HCT116 (cell line): ENCODE results near the gene ICE1. TPM values are rescaled to one million over a fixed set of nuclear protein-coding genes. Genes with fewer than 3 reads are reported as not detected.
"Not testable (repeated sequence)": the region's sequence is repeated elsewhere in the genome, so short reads cannot be mapped to it uniquely, and the experiment has no call there.

ENCODE experiments used
- ATAC-seq: fragments of 200-7000 bp; cut with Tn5 transposase; 2 replicates; pipeline ENCODE4 v1.9.1; 2020; ENCODE audit warnings: mild to moderate bottlenecking, moderate library complexity
- BruUV-seq: library from RNA; stranded (reverse); fragments of 400-500 nt; replicated peaks from 2 replicates; lab custom pipeline; 2021; lab: Mats Ljungman, UMichigan
- CTCF ChIA-PET: fragments of 300-600 bp; sonication (Branson Sonifier 250); formaldehyde crosslinking; loops from one replicate; lab custom pipeline; 2021; ENCODE audit warnings: antibody characterized with exemption; lab: Charles Lee
- POLR2A ChIA-PET: fragments of 300-600, 350-600 bp; sonication (Branson Sonifier 250); formaldehyde crosslinking; loops from one replicate; lab custom pipeline; 2021; ENCODE audit warnings: antibody characterized with exemption; lab: Charles Lee
- RAD21 ChIA-PET, 2 experiments: fragments of 300-600 bp; sonication (Branson Sonifier 250); formaldehyde crosslinking; loops; one replicate each; lab custom pipeline; 2023; ENCODE audit warnings: low total read pairs in 2 of 2; ENCODE audit not compliant: uncharacterized antibody in 2 of 2, unreplicated experiment in 2 of 2, low non-redundant PET in 1 of 2; lab: Charles Lee
- DNase-seq: peaks from one replicate; pipeline ENCODE4 v3.0.0-alpha.2; 2010; ENCODE audit warnings: low read depth, low spot score
- H2AFZ ChIP-seq: fragments of 200-600 bp; shearing (Covaris generic), sonication (generic); 2 replicates; pipeline ENCODE4 v1.6.1; 2017; ENCODE audit warnings: low read depth, mixed run types, mixed read lengths, antibody characterized with exemption, low read length; ENCODE audit not compliant: poor library complexity, severe bottlenecking
- H3K27ac ChIP-seq: 2 replicates; pipeline ENCODE4 v1.5.1; 2012; ENCODE audit warnings: low read depth, low read length
- H3K27me3 ChIP-seq: fragments of 200-600 bp; sonication (generic); 2 replicates; pipeline ENCODE4 v1.6.1; 2016; ENCODE audit warnings: mixed run types, low read length, mixed read lengths; ENCODE audit not compliant: insufficient read depth
- H3K36me3 ChIP-seq, 2 experiments: fragments of 200-500 bp in 1 of 2; fragments of 200-600 bp in 1 of 2; sonication (Bioruptor generic) in 1 of 2; sonication (generic) in 1 of 2; 2 replicates each; pipeline versions ENCODE4 v1.5.1 to v1.6.1; 2014 to 2016; ENCODE audit warnings: low read length in 2 of 2, inconsistent platforms in 1 of 2, mixed read lengths in 1 of 2, mixed run types in 1 of 2; ENCODE audit not compliant: insufficient read depth in 2 of 2, control insufficient read depth in 1 of 2
- H3K4me1 ChIP-seq, 2 experiments: fragments of 200-600 bp in 1 of 2; sonication (generic) in 1 of 2; 2 replicates each; pipeline versions ENCODE4 v1.5.1 to v1.6.1; 2012 to 2017; ENCODE audit warnings: low read length in 2 of 2, inconsistent platforms in 1 of 2, mild to moderate bottlenecking in 1 of 2, mixed read lengths in 1 of 2, mixed run types in 1 of 2, moderate library complexity in 1 of 2; ENCODE audit not compliant: insufficient read depth in 2 of 2, control insufficient read depth in 1 of 2
- H3K4me2 ChIP-seq: fragments of 200-600 bp; sonication (generic); 2 replicates; pipeline ENCODE4 v1.6.1; 2017; ENCODE audit warnings: mixed run types, low read length, mixed read lengths
- H3K4me3 ChIP-seq, 2 experiments: fragments of 200-600 bp in 1 of 2; sonication (generic) in 1 of 2; replicated peaks in 1 of 2; 2 replicates each; pipeline ENCODE4 v1.5.1; 2011 to 2016; ENCODE audit warnings: low read length in 2 of 2, control low read depth in 1 of 2, low read depth in 1 of 2, mild to moderate bottlenecking in 1 of 2, mixed read lengths in 1 of 2, mixed run types in 1 of 2
- H3K79me2 ChIP-seq: fragments of 200-600 bp; sonication (generic); 2 replicates; pipeline ENCODE4 v1.6.1; 2017; ENCODE audit warnings: mild to moderate bottlenecking, mixed run types, low read length, moderate library complexity, mixed read lengths; ENCODE audit not compliant: insufficient read depth
- H3K9ac ChIP-seq: fragments of 200-600 bp; sonication (generic); 2 replicates; pipeline ENCODE4 v1.6.1; 2016; ENCODE audit warnings: low read length, mixed read lengths
- H3K9me2 ChIP-seq: fragments of 200-600 bp; sonication (generic), shearing (Covaris generic); 2 replicates; pipeline ENCODE4 v1.6.1; 2017; ENCODE audit warnings: mixed run types, mild to moderate bottlenecking, moderate library complexity; ENCODE audit not compliant: insufficient read depth
- H3K9me3 ChIP-seq, 2 experiments: fragments of 200-500 bp in 1 of 2; fragments of 200-600 bp in 1 of 2; sonication (Bioruptor generic) in 1 of 2; sonication (generic) in 1 of 2; 2 replicates each; pipeline ENCODE4 v1.6.1; 2014 to 2017; ENCODE audit warnings: low read length in 2 of 2, mixed read lengths in 2 of 2, inconsistent platforms in 1 of 2, low read depth in 1 of 2, mild to moderate bottlenecking in 1 of 2, mixed run types in 1 of 2, moderate library complexity in 1 of 2; ENCODE audit not compliant: control insufficient read depth in 1 of 2, insufficient read depth in 1 of 2
- H4K20me1 ChIP-seq: fragments of 200-600 bp; sonication (generic), shearing (Covaris generic); 2 replicates; pipeline ENCODE4 v1.6.1; 2017; ENCODE audit warnings: mixed run types, mild to moderate bottlenecking, moderate library complexity; ENCODE audit not compliant: insufficient read depth
- CBX3 ChIP-seq: IDR thresholded peaks from 2 replicates; pipeline ENCODE4 v1.6.1; 2012; ENCODE audit warnings: low read depth
- CEBPB ChIP-seq: IDR thresholded peaks from 2 replicates; pipeline ENCODE4 v1.6.1; 2012; ENCODE audit warnings: low read depth
- JUND ChIP-seq: IDR thresholded peaks from 2 replicates; pipeline ENCODE4 v1.6.1; 2012
- intact Hi-C: fragments of 100-400 bp; cut with micrococcal nuclease; formaldehyde crosslinking; loops from 2 replicates; pipeline ENCODE4 v1.10.0; 2022
- total RNA-seq: library from RNA; stranded (reverse); gene quantifications from one replicate; pipeline ENCODE4 v1.2.1, GENCODE V29; 2021; ENCODE audit not compliant: unreplicated experiment

The ICE1 gene
- total RNA-seq, 1 experiment from 2014 or later, result 30.0 TPM

DNA sequence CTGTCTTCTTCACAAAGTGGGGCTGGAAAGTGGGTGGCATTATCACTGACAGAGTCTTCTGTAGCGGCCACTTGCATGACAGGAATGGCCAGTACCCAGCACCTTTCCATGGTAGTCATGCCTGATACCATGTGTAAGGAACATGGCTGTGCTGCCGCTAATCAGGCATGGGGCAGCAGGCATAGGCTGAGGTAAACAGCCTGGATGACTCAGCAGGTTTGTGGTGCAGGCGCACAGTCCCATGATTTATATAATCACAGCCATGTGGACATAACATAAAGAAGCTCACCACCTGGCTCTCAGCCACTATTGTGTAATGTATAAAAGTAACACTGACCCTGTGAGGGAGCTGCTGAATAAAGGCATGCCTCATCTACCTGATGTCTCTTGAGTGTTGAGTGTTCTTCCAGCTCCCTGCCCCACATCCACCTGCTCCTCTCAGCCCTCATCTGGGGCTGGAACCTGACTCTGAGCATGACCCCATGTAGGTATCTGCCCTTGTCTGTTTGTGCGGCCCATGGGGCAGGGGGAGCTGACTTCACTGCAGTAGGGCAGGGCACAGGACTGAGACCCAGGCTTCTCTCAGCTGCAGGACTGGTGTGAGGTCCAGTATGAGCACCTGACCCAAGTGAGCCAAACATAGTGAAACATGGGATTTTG is 13.2 kb upstream of the ICE1 start:
- TF ChIP-seq CEBPB (no peak), JUND (no peak), CBX3 (0 out of 2 replicates have a peak, but pooled peaks have one; percentile 39)
- TF ChIP-seq, all 23 proteins: peak for 1
- Histone ChIP-seq H4K20me1 (no peaks in the 10 kb centered on the region), H3K4me3 (no peak overlapping the region), H3K9me2 (no peaks in the 10 kb centered on the region), H3K27ac (no peak overlapping the region), H2AFZ (no peak overlapping the region), H3K9me3 (peaks cover 10% of the 10 kb centered on the region in 2 experiments; a peak in 2 of 4 replicates), H3K4me2 (no peak overlapping the region), H3K27me3 (no peaks in the 10 kb centered on the region), H3K36me3 (no peaks in the 10 kb centered on the region), H3K79me2 (no peaks in the 10 kb centered on the region), H3K4me1 (no peaks in the 10 kb centered on the region), H3K9ac (no peak overlapping the region)
- DNase-seq (no peak), ATAC-seq (no peak)
- intact Hi-C loops, result no loop called here
- ChIA-PET CTCF (no interaction called here), POLR2A (no interaction called here), RAD21 (no interaction called here)
- no TSS peak for BruUV-seq

DNA sequence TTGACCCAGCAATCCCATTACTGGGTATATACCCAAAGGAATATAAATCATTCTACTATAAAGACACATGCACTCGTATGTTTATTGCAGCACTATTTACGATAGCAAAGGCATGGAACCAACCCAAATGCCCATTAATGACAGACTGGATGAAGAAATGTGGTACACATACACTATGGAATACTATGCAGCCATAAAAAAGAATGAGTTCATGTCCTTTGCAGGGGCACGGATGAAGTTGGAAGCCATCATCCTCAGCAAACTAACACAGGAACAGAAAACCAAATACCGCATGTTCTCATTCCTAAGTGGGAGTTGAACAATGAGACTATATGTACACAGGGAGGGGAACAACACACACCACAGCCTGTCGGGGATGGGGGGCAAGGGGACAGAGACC is 8.6 kb upstream of the ICE1 start:
- H3K27me3 ChIP-seq, CTCF ChIA-PET, H2AFZ ChIP-seq: not testable (repeated sequence)

More for the DNA sequence above, 8.6 kb upstream of the ICE1 start:
- H4K20me1 ChIP-seq, BruUV-seq, POLR2A ChIA-PET, ATAC-seq, H3K79me2 ChIP-seq, H3K9ac ChIP-seq, H3K36me3 ChIP-seq, H3K9me3 ChIP-seq, H3K4me3 ChIP-seq, H3K27ac ChIP-seq, H3K9me2 ChIP-seq, DNase-seq, H3K4me1 ChIP-seq, H3K4me2 ChIP-seq, RAD21 ChIA-PET, intact Hi-C loops: not testable (repeated sequence)
